Mesenchymal stem cell (in vitro differentiated cells and primary cell): ENCODE measurements around the gene THRA.

Experiments used
- DNase-seq: peaks from one replicate; pipeline ENCODE4 v3.0.0-alpha.2; 2013
- H2AFZ ChIP-seq: one replicate; pipeline ENCODE4 v1.6.1; 2013; ENCODE audit warnings: low read depth, mild to moderate bottlenecking, control low read depth, inconsistent platforms, low read length, moderate library complexity
- H2AK5ac ChIP-seq: 2 replicates; pipeline ENCODE4 v1.6.1; 2013; ENCODE audit warnings: low read length, moderate library complexity, mild to moderate bottlenecking, inconsistent platforms; ENCODE audit not compliant: severe bottlenecking
- H2BK120ac ChIP-seq: one replicate; pipeline ENCODE4 v1.6.1; 2013; ENCODE audit warnings: low read depth, mild to moderate bottlenecking, inconsistent platforms, low read length, moderate library complexity
- H2BK12ac ChIP-seq, 2 experiments: one replicate each; pipeline ENCODE4 v1.6.1; 2013; ENCODE audit warnings: inconsistent platforms in 2 of 2, low read length in 2 of 2, mild to moderate bottlenecking in 2 of 2, moderate library complexity in 2 of 2, control low read depth in 1 of 2
- H2BK15ac ChIP-seq: one replicate; pipeline ENCODE4 v1.6.1; 2013; ENCODE audit warnings: mild to moderate bottlenecking, low read depth, inconsistent platforms; ENCODE audit not compliant: poor library complexity, severe bottlenecking
- H2BK5ac ChIP-seq: 2 replicates; pipeline ENCODE4 v1.6.1; 2013; ENCODE audit warnings: low read depth, mild to moderate bottlenecking, low read length, control low read depth, inconsistent platforms; ENCODE audit not compliant: poor library complexity, severe bottlenecking
- H3K14ac ChIP-seq, 2 experiments: one replicate each; pipeline ENCODE4 v1.6.1; 2013; ENCODE audit warnings: inconsistent platforms in 2 of 2, low read length in 2 of 2, control low read depth in 1 of 2, mild to moderate bottlenecking in 1 of 2, moderate library complexity in 1 of 2
- H3K18ac ChIP-seq, 2 experiments: one replicate each; pipeline ENCODE4 v1.6.1; 2013; ENCODE audit warnings: inconsistent platforms in 2 of 2, low read length in 2 of 2, control low read depth in 1 of 2, low read depth in 1 of 2, mild to moderate bottlenecking in 1 of 2
- H3K23ac ChIP-seq, 2 experiments: one replicate each; pipeline ENCODE4 v1.6.1; 2013; ENCODE audit warnings: inconsistent platforms in 2 of 2, low read length in 2 of 2, mild to moderate bottlenecking in 2 of 2, moderate library complexity in 2 of 2, control low read depth in 1 of 2
- H3K27ac ChIP-seq: 2 replicates; pipeline ENCODE4 v1.5.1; 2013; ENCODE audit warnings: mild to moderate bottlenecking, moderate library complexity, low read length, control low read depth, inconsistent platforms; ENCODE audit not compliant: poor library complexity, severe bottlenecking
- H3K27me3 ChIP-seq, 2 experiments: 2 replicates each; pipeline versions ENCODE4 v1.6.1 to v1.7.0; 2013; ENCODE audit warnings: low read length in 2 of 2, mild to moderate bottlenecking in 2 of 2, moderate library complexity in 2 of 2, control low read depth in 1 of 2, inconsistent platforms in 1 of 2; ENCODE audit not compliant: control insufficient read depth in 1 of 2, insufficient read depth in 1 of 2
- H3K36me3 ChIP-seq, 2 experiments: 2 replicates each; pipeline versions ENCODE4 v1.6.1 to v1.7.0; 2013; ENCODE audit warnings: low read length in 2 of 2, control low read depth in 1 of 2, inconsistent platforms in 1 of 2, low read depth in 1 of 2, mild to moderate bottlenecking in 1 of 2; ENCODE audit not compliant: insufficient read depth in 2 of 2, control insufficient read depth in 1 of 2
- H3K4ac ChIP-seq, 2 experiments: one replicate each; pipeline ENCODE4 v1.6.1; 2013; ENCODE audit warnings: inconsistent platforms in 2 of 2, low read length in 2 of 2, mild to moderate bottlenecking in 2 of 2, moderate library complexity in 2 of 2, control low read depth in 1 of 2, low read depth in 1 of 2
- H3K4me1 ChIP-seq: 2 replicates; pipeline ENCODE4 v1.6.1; 2013; ENCODE audit warnings: low read depth, low read length, control low read depth; ENCODE audit not compliant: control insufficient read depth, insufficient read depth
- H3K4me2 ChIP-seq: 2 replicates; pipeline ENCODE4 v1.6.1; 2013; ENCODE audit warnings: low read length, mild to moderate bottlenecking, inconsistent platforms; ENCODE audit not compliant: poor library complexity, severe bottlenecking
- H3K4me3 ChIP-seq, 2 experiments: 2 replicates each; pipeline versions ENCODE4 v1.5.1 to v1.7.0; 2013; ENCODE audit warnings: low read length in 2 of 2, mild to moderate bottlenecking in 2 of 2, control low read depth in 1 of 2, low read depth in 1 of 2; ENCODE audit not compliant: insufficient read depth in 1 of 2
- H3K79me1 ChIP-seq: replicated peaks from 2 replicates; pipeline ENCODE4 v1.6.1; 2013; ENCODE audit warnings: mild to moderate bottlenecking, control low read depth, low read length, inconsistent platforms; ENCODE audit not compliant: poor library complexity, severe bottlenecking
- H3K9ac ChIP-seq: 2 replicates; pipeline ENCODE4 v1.7.0; 2013; ENCODE audit warnings: mild to moderate bottlenecking, low read length, moderate library complexity
- H3K9me3 ChIP-seq: 2 replicates; pipeline ENCODE4 v1.7.0; 2013; ENCODE audit warnings: mild to moderate bottlenecking, low read length; ENCODE audit not compliant: control insufficient read depth
- H4K8ac ChIP-seq: one replicate; pipeline ENCODE4 v1.6.1; 2013; ENCODE audit warnings: inconsistent platforms, mild to moderate bottlenecking, low read length, moderate library complexity
- H4K91ac ChIP-seq: one replicate; pipeline ENCODE4 v1.6.1; 2013; ENCODE audit warnings: mild to moderate bottlenecking, low read length, inconsistent platforms
- WGBS: methylation state at CpG from one replicate; pipeline ENCODE4 v1.1.7; 2013; ENCODE audit warnings: mixed read lengths; 5-methylcytosine and 5-hydroxymethylcytosine counted together

THRA gene

GRCh38 chr17:40025991-40026815 is 36.6 kb upstream of the THRA start:
- 92% methylated on average over 22 of the region's 22 CpGs for WGBS
- Histone ChIP-seq H3K14ac (no peak overlapping the region), H2BK12ac (no peak overlapping the region), H3K36me3 (peaks cover 51 to 58% of the 10 kb centered on the region in 2 experiments), H3K18ac (no peak overlapping the region), H3K4me2 (no peak overlapping the region), H3K4ac (no peak overlapping the region), H2BK120ac (no peak overlapping the region), H3K9me3 (no peaks in the 10 kb centered on the region), H2BK5ac (no peak overlapping the region), H3K4me1 (peaks cover 36% of the 10 kb centered on the region), H3K79me1 (no peaks in the 10 kb centered on the region), H2AK5ac (no peak overlapping the region), H4K8ac (no peak overlapping the region), H3K27me3 (no peaks in the 10 kb centered on the region), H2BK15ac (no peak overlapping the region), H3K27ac (peak overlapping the region; percentile 47), H2AFZ (no peak overlapping the region), H4K91ac (no peak overlapping the region), H3K9ac (peak overlapping the region; percentile 9), H3K4me3 (no peak overlapping the region), H3K23ac (no peak overlapping the region)
- DNase-seq, result no peak

GRCh38 chr17:40026816-40027613 is 35.8 kb upstream of the THRA start:
- WGBS, result 45% methylated on average over 32 of the region's 33 CpGs
- H3K4ac ChIP-seq, result no peak overlapping the region

GRCh38 chr17:40027614-40028012 is 35.2 kb upstream of the THRA start:
- no peak overlapping the region for H2BK5ac ChIP-seq
- no peak overlapping the region for H4K8ac ChIP-seq
- H3K18ac ChIP-seq, result no peak overlapping the region
- WGBS, result 94% methylated on average over 3 of the region's 5 CpGs
- H3K4me1 ChIP-seq, result peaks cover 22% of the 10 kb centered on the region
- H4K91ac ChIP-seq, result no peak overlapping the region
- H3K36me3 ChIP-seq, result peaks cover 60% of the 10 kb centered on the region in 2 experiments
- no peak for DNase-seq
- no peak overlapping the region for H2BK15ac ChIP-seq
- no peak overlapping the region for H3K23ac ChIP-seq
- no peak overlapping the region for H3K4me2 ChIP-seq
- H2BK12ac ChIP-seq, result no peak overlapping the region
- no peak overlapping the region for H2AK5ac ChIP-seq
- H3K27me3 ChIP-seq, result no peaks in the 10 kb centered on the region
- no peak overlapping the region for H3K4ac ChIP-seq
- H3K4me3 ChIP-seq, result no peak overlapping the region
- no peaks in the 10 kb centered on the region for H3K9me3 ChIP-seq
- no peak overlapping the region for H2BK120ac ChIP-seq
- no peak overlapping the region for H3K27ac ChIP-seq
- H3K9ac ChIP-seq, result peak overlapping the region; percentile 30
- H3K79me1 ChIP-seq, result no peaks in the 10 kb centered on the region
- no peak overlapping the region for H3K14ac ChIP-seq
- H2AFZ ChIP-seq, result no peak overlapping the region

More at GRCh38 chr17:40026816-40027613, 35.8 kb upstream of the THRA start:
- Histone ChIP-seq H2BK120ac (no peak overlapping the region), H3K23ac (no peak overlapping the region), H3K14ac (no peak overlapping the region), H2AFZ (no peak overlapping the region), H3K9ac (peak overlapping the region; percentile 30), H3K4me1 (peaks cover 28% of the 10 kb centered on the region), H3K4me3 (no peak overlapping the region), H3K9me3 (no peaks in the 10 kb centered on the region), H3K27me3 (no peaks in the 10 kb centered on the region), H2BK12ac (no peak overlapping the region), H4K91ac (no peak overlapping the region), H4K8ac (peak overlapping the region; percentile 67), H3K36me3 (peaks cover 59 to 60% of the 10 kb centered on the region in 2 experiments), H2BK15ac (no peak overlapping the region), H3K79me1 (no peaks in the 10 kb centered on the region), H3K18ac (no peak overlapping the region), H3K4me2 (no peak overlapping the region), H2AK5ac (no peak overlapping the region), H2BK5ac (no peak overlapping the region), H3K27ac (no peak overlapping the region)
- peak; percentile 77 for DNase-seq

- Histone ChIP-seq H3K27me3 (no peaks in the 10 kb centered on the region), H3K4me1 (peaks cover 14% of the 10 kb centered on the region), H2BK5ac (no peak overlapping the region), H3K9ac (no peak overlapping the region), H3K36me3 (peaks cover 62 to 63% of the 10 kb centered on the region in 2 experiments), H2AFZ (no peak overlapping the region), H3K14ac (no peak overlapping the region), H2BK15ac (no peak overlapping the region), H4K8ac (no peak overlapping the region), H2AK5ac (no peak overlapping the region), H3K79me1 (peaks cover 3% of the 10 kb centered on the region), H3K9me3 (no peaks in the 10 kb centered on the region), H3K27ac (no peak overlapping the region), H3K4me2 (no peak overlapping the region), H4K91ac (no peak overlapping the region), H3K23ac (no peak overlapping the region), H2BK120ac (no peak overlapping the region), H3K4ac (no peak overlapping the region), H3K18ac (no peak overlapping the region), H3K4me3 (no peak overlapping the region), H2BK12ac (no peak overlapping the region)
- no peak for DNase-seq
- 93% methylated on average over 13 of the region's 13 CpGs for WGBS
These were observed 34.2 kb upstream of the THRA start for GRCh38 chr17:40028595-40028994.
